ENCODE results near the gene STK38. TPM values are rescaled to one million over a fixed set of nuclear protein-coding genes. Genes with fewer than 3 reads are reported as not detected.

Gene STK38
- total RNA-seq = 10 to 100 TPM; 27.5 to 39.4 (median 31.4) TPM

DNA sequence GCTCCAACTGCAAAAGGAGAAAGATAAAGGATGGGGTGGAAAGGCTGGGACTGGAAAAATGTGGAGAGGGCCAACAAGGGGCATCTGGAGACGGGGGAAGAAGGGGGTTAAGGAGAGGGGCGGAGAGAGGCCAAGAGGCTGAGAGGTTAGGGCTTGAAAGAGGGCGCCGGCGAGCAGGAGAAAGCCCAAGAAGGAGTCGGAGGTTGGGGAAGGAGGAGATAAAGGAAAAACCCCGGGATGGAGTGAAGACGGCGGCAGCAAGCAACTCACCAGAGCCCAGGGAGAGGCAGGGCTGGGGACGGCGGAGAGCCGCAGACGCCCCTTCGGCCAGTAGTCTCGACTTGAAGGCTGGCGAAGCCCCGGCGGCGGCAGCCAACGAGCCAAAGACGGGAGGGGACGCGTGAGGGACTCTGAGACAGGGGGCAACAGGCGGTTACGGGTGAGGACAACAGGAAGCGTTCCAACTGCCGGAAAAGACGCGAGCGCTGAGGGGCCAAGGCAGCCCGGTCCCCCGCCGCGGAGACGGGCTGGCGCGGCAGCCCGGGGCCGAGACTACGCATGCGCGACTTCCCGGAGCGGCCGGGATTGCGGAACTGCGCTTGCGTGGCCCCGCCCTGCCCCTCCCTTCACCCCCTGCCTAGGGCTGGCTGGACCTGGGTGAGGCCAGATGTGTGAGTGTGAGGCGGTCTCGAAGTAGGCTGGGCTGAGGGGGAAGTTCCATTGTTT is at the start of gene STK38:
TSS of gene STK38 (minus strand) at position 560 of the 726 bp plus-strand sequence. CDS start 7,277 bp downstream, outside the sequence.
- Histone ChIP-seq H3K4me3 (peak within 1 kb of the TSS; percentile 92 to 98 (median 95)), H3K36me3 (no peaks in the 10 kb centered on the region), H3K4me1 (peaks cover 0 to 16% of the 10 kb centered on the region in 2 donors), H3K27me3 (no peaks in the 10 kb centered on the region), H3K9me3 (no peaks in the 10 kb centered on the region), H3K27ac (peak within 1 kb of the TSS; percentile 98)
- TF ChIP-seq, protein P1, sequence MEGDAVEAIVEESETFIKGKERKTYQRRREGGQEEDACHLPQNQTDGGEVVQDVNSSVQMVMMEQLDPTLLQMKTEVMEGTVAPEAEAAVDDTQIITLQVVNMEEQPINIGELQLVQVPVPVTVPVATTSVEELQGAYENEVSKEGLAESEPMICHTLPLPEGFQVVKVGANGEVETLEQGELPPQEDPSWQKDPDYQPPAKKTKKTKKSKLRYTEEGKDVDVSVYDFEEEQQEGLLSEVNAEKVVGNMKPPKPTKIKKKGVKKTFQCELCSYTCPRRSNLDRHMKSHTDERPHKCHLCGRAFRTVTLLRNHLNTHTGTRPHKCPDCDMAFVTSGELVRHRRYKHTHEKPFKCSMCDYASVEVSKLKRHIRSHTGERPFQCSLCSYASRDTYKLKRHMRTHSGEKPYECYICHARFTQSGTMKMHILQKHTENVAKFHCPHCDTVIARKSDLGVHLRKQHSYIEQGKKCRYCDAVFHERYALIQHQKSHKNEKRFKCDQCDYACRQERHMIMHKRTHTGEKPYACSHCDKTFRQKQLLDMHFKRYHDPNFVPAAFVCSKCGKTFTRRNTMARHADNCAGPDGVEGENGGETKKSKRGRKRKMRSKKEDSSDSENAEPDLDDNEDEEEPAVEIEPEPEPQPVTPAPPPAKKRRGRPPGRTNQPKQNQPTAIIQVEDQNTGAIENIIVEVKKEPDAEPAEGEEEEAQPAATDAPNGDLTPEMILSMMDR (IDR thresholded peaks at IDR 0.05) = no peak
- peak; percentile 89 to 95 (median 94) for TF ChIP-seq POLR2AphosphoS5 (IDR thresholded peaks at IDR 0.05)
- TF ChIP-seq POLR2A (IDR thresholded peaks at IDR 0.05) = peak; percentile 97
- peak; percentile 87 to 91 for DNase-seq (ENCODE audit: low spot score in 2 of 2)
- intact Hi-C loops (cut with DNase I; ENCODE audit: low total_unique reads) = no loop called here

DNA sequence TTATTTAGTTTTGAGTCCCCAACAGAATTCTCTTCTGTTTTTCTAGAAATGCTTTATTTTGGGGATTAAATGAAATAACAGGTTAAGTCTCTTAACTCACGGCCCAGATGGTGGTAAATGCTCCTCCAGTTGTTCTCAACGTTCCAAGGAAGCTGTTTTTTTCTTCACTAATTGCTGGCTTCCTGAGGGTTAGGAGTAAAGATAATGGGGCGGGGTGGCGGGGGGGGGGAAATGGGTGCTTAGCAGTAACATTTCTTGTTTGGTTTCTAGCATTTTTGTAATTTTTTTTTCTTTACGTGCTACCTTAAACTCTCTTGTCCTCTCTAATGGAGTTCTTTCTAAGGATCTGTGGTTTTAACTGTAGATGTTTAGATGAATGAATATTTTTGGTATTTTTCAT is 49.1 kb upstream of the STK38 start:
- Histone ChIP-seq H3K9me3 (no peaks in the 10 kb centered on the region), H3K4me1 (peaks cover 6 to 18% of the 10 kb centered on the region in 2 donors), H3K36me3 (no peaks in the 10 kb centered on the region), H3K27me3 (no peaks in the 10 kb centered on the region), H3K4me3 (peak overlapping the region; percentile 72 to 75 (median 73)), H3K27ac (peak overlapping the region; percentile 97 to 100)
- TF ChIP-seq, protein P1 (IDR thresholded peaks at IDR 0.05) = no peak
- TF ChIP-seq POLR2A (IDR thresholded peaks at IDR 0.05) (no peak), POLR2AphosphoS5 (IDR thresholded peaks at IDR 0.05) (no peak)
- no peak for DNase-seq (ENCODE audit: low spot score in 2 of 2)
- intact Hi-C loops (cut with DNase I; ENCODE audit: low total_unique reads) = no loop called here

DNA sequence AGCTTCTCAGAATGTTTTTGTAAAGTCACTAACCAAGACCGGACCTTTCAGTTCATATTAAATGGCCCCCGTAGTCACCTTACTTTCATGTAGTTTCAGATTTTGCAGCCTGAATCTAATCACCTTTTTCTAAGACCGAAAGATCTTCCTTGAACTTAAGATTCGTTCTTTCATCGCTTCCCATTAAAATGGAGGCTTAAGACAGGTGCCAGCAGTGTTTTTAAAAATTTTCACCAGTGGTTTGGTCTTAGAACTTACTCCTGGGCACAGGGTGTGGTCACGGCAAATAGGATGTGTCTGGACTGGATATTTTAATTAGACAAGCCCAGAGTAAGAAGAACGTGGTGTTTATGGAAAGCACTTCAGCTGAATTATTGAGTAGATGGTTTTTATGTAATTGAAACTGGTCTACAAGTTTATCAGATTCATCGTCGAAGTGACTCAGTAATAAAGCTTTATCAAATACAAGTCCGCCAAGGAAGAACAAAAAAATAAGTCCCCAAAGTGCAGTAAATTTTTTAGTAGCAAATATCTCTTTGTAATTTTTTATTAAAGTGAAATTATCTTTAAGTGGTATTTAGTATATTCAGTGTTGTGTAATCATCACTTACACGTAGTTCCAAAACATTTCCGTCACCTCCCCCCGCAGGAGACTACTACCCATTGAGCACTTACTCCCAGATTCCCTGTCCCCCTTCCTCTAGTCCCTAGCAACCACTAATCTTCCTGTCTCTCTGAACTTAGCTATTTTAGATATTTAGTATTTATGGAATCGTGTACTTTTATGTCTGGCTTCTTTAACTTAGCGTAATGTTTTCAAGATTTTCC is 47.8 kb upstream of the STK38 start:
- DNase-seq (ENCODE audit: low spot score in 2 of 2) = peak in 1 of 2 donors; percentile 70
- no peak for TF ChIP-seq POLR2A (IDR thresholded peaks at IDR 0.05)
- TF ChIP-seq, protein P1 (IDR thresholded peaks at IDR 0.05) = no peak
- no peak for TF ChIP-seq POLR2AphosphoS5 (IDR thresholded peaks at IDR 0.05)
- Histone ChIP-seq H3K4me3 (peak overlapping the region; percentile 72 to 75 (median 73)), H3K36me3 (no peaks in the 10 kb centered on the region), H3K9me3 (no peaks in the 10 kb centered on the region), H3K4me1 (peaks cover 6 to 16% of the 10 kb centered on the region in 2 donors), H3K27ac (peak overlapping the region; percentile 97 to 100), H3K27me3 (no peaks in the 10 kb centered on the region)
- intact Hi-C loops (cut with DNase I; ENCODE audit: low total_unique reads) = no loop called here

DNA sequence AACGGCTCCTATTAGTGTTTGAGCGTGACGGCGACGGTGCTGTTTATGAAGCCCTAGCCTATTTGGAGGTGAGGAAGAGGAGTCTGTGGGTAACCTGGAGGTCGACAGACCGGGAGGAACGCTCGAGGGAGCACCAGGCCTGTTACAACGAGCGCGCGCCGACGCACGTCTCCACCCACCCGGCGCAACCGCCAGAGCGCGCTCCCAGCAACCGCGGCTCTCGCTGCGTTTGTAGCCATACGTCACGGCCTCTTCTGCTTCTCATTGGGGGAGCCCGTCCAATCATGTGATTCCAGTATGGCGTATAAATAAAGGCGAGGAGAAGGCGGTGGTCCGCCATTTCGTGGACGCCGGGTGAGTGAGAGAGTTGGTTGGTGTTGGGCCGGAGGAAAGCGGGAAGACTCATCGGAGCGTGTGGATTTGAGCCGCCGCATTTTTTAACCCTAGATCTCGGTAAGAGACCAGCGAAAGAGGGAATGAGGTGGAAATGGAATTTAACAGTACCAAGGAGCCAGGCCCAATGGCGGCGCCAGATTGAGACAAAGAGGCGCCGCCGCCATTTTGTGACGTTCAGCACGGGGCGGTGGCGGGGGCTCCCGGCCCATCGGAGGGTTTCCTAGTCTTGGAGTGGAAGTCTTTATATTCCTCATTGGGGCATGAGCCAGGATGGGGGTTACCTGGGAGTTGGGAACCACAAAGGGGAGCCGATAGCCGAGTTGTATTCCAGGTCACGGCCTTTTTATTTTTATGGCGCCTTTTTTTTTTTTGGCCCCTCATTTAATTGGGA is 46.9 kb upstream of the STK38 start, which contains the start of gene SRSF3:
TSS of gene SRSF3 (plus strand) at position 334 of the 787 bp plus-strand sequence. CDS start 2,401 bp downstream, outside the sequence.
- H3K27me3 ChIP-seq = no peaks in the 10 kb centered on the region
- no peaks in the 10 kb centered on the region for H3K36me3 ChIP-seq
- H3K9me3 ChIP-seq = no peaks in the 10 kb centered on the region
- intact Hi-C loops (cut with DNase I; ENCODE audit: low total_unique reads) = no loop called here
- peak within 1 kb of the TSS; percentile 72 to 75 (median 73) for H3K4me3 ChIP-seq
- TF ChIP-seq, protein P1 (IDR thresholded peaks at IDR 0.05) = peak; percentile 52 to 80 (median 60)
- TF ChIP-seq POLR2AphosphoS5 (IDR thresholded peaks at IDR 0.05) (peak; percentile 100), POLR2A (IDR thresholded peaks at IDR 0.05) (peak; percentile 100)
- H3K4me1 ChIP-seq = peaks cover under 1 to 9% of the 10 kb centered on the region in 2 donors
- DNase-seq (ENCODE audit: low spot score in 2 of 2) = peak; percentile 95 to 97
- peak within 1 kb of the TSS; percentile 97 to 100 for H3K27ac ChIP-seq

Measured in breast epithelium (tissue), 4 donors.